GM13976 (cell line): ENCODE measurements around the gene TENT5C.

Source experiments
- DNase-seq: peaks from one replicate; pipeline ENCODE4 v3.0.0; 2012; ENCODE audit warnings: low spot score
- in situ Hi-C: fragments of 300-500 bp; cut with MboI; formaldehyde crosslinking; loops from one replicate; pipeline ENCODE4 v1.12.0; 2022; ENCODE audit warnings: low sequenced_read_pairs, mixed read lengths, inconsistent platforms; ENCODE audit not compliant: unreplicated experiment
- TF ChIP-seq, protein P1 (sequence below): IDR thresholded peaks from 2 replicates; pipeline ENCODE4 v1.5.1; 2012; ENCODE audit warnings: borderline replicate concordance, mild to moderate bottlenecking; ENCODE audit not compliant: insufficient read depth; ENCODE audit errors: extremely low read depth, missing control alignments, control extremely low read depth

Gene TENT5C

DNA sequence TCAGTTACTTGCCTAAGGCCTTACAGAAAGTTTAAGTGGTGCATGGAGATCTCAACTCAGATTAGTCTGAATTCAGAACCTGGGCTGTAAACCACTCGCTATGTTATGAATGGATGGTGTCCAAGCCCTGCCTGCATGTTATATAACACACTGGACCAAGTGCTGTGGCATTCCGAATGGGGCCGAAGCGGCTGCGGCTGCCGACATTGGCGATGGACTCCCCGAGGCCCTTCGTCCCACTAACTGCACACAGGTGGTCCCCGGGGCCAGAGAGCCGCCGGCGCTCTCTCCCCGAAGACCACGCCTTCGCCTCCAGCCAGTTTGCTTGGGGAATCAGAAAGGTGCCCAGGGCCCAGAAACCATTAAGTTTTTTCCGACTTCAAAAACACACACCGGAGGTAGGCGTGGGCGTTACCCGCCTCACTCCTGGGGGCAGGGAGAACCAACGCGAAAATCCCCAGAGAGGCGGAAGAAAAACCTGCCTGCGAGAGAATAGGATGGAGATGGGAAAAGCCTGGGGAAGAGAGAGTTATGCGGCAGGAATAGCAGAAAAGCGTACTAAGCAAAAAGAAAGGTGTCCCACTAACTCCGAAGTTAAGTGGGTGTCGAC lies 579 bp upstream of the TENT5C start:
- DNase-seq = no peak
- TF ChIP-seq, protein P1, sequence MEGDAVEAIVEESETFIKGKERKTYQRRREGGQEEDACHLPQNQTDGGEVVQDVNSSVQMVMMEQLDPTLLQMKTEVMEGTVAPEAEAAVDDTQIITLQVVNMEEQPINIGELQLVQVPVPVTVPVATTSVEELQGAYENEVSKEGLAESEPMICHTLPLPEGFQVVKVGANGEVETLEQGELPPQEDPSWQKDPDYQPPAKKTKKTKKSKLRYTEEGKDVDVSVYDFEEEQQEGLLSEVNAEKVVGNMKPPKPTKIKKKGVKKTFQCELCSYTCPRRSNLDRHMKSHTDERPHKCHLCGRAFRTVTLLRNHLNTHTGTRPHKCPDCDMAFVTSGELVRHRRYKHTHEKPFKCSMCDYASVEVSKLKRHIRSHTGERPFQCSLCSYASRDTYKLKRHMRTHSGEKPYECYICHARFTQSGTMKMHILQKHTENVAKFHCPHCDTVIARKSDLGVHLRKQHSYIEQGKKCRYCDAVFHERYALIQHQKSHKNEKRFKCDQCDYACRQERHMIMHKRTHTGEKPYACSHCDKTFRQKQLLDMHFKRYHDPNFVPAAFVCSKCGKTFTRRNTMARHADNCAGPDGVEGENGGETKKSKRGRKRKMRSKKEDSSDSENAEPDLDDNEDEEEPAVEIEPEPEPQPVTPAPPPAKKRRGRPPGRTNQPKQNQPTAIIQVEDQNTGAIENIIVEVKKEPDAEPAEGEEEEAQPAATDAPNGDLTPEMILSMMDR = no peak
- in situ Hi-C loops = no loop called here

DNA sequence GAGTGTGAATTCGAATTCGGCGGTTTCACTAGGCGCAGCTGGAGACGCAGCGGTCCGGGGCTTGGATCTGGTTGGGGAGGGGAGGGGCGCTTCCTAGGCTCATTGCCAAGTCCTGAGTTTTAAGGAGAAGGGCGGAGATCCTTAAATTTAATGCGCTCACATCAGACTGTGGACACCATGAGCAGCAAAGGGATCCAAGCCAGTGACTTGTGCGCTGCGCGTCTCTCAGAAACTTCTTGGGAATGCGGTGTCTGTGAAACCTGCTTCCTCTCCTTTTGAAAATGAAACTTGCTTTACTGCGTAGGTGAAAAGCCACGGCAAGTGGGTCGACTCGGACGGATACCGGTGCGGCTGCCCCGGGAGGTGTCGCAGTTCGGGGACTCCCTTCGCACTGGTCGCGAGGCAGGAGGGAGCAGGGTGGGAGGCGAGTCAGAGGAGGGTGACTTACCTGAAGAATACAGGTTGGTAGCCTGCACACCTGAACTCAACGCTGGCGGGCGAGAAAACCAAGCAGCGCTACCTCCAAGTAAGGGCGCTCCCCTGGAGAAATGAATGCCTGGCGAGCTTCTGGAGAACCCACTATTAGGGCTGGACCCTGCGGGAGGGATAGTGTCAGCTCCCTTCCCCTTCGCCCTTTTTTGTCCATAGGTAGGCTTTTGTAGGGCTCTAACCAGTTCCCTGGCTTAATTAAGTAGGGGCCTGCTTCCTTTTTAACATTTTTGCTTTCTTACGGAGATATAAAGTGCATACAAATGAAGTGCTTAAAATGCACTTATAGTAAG lies 992 bp downstream of the TENT5C start:
- TF ChIP-seq, protein P1 = no peak
- in situ Hi-C loops = no loop called here
- no peak for DNase-seq

DNA sequence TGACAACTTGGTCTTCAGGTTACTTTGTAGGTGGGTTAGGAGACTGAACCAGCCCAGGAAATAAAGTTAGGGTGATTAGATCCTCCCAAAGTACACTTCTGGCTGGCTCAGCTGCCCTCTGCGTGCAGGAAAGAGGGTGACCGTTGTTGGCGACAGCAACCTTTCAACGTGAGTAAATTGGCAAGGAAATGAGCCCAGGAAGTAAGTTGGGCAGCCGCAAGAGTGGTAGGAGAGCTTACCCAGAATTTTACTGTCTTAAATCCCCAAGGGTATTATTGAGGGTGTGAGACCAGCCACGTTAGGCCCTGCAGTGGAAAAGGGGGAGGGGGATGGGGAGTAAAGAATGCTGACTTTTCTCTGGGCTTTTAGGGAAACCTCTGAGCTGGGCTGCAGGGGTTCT lies 1.6 kb downstream of the TENT5C start:
- in situ Hi-C loops = no loop called here
- DNase-seq = no peak
- TF ChIP-seq, protein P1 = no peak

DNA sequence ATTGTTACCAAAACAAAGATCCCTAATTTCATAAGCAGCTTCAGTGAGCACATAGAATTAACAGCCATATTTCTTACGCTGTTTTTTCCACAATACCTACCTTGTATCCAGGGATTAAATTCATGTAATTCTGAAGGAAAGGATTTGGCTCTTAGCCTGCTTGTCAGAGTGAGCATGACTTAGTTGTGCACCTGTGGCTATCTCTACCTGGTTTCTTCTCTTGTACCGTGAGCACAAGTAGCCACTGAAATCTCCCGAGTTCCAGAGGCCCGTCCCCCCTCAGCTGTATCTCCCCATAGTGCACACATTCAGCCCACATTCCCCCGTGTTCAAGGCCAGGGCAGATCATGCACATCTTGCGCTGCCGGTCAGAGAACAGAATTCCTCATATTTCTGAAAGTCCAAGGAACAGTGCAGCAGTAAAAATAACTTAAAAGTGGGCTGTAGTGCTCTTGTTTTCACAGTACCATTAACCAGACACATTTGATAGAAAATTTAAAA lies 2.3 kb downstream of the TENT5C start:
- DNase-seq = no peak
- in situ Hi-C loops = no loop called here
- TF ChIP-seq, protein P1 = no peak

DNA sequence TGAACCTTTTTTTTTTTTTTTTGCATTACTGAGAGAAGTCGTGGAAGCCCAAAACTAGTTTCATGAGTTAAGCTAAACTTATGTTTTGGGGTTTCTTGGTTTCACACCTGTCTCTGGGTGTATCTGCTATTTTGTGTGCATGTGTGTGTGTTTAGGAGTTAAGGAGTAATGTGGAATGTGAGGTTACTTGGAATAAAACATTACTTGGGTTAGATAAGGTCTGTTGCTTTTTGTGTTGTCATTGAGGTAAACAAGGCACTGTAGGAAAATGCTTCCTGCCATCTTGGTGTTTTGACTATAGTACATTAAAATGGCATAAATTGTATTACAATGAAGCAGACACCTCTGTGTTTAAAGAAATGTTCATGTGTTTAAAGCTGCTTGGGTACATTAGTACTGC lies 2.9 kb downstream of the TENT5C start:
- in situ Hi-C loops = no loop called here
- no peak for DNase-seq
- TF ChIP-seq, protein P1 = no peak

DNA sequence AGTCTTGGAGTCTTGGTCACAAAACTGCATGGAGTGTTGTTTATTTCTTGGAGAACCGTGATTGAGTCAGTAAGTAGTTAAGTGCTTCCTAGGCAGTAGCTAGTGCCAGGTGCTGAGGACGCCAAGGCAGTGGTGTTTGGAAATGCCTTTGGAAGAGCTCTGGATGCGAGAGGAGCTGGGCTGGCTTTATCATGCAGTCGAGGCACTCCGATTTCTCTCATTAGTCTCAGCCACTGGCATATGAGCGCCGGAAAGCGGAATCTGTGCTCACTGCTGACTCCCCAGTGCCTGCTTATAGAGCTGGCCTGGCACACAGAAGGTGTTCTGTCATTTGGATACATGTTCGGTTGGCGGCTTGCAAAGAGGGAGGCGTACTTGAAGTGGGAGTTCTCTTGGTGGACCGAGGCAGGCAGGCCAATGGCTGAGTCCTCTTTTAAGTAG lies 3.6 kb downstream of the TENT5C start:
- DNase-seq = no peak
- TF ChIP-seq, protein P1 = no peak
- in situ Hi-C loops = no loop called here
